ENCODE results near the gene CMTM7.
"Not testable (repeated sequence)": the region's sequence is repeated elsewhere in the genome, so short reads cannot be mapped to it uniquely, and the experiment has no call there.

GRCh38 chr3:32389577-32389976 is 2.1 kb upstream of the CMTM7 start:
- TF ChIP-seq, protein P1, sequence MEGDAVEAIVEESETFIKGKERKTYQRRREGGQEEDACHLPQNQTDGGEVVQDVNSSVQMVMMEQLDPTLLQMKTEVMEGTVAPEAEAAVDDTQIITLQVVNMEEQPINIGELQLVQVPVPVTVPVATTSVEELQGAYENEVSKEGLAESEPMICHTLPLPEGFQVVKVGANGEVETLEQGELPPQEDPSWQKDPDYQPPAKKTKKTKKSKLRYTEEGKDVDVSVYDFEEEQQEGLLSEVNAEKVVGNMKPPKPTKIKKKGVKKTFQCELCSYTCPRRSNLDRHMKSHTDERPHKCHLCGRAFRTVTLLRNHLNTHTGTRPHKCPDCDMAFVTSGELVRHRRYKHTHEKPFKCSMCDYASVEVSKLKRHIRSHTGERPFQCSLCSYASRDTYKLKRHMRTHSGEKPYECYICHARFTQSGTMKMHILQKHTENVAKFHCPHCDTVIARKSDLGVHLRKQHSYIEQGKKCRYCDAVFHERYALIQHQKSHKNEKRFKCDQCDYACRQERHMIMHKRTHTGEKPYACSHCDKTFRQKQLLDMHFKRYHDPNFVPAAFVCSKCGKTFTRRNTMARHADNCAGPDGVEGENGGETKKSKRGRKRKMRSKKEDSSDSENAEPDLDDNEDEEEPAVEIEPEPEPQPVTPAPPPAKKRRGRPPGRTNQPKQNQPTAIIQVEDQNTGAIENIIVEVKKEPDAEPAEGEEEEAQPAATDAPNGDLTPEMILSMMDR (IDR thresholded peaks at IDR 0.05), result not testable (repeated sequence)
- TF ChIP-seq POLR2A (IDR thresholded peaks at IDR 0.05), result not testable (repeated sequence)

Measured in thyroid gland (tissue), 4 donors.